ENCODE measurements around the gene PRR33.
A peak's percentile ranks its signal among the peaks of the same experiment; 100 is the strongest.

The PRR33 gene

DNA sequence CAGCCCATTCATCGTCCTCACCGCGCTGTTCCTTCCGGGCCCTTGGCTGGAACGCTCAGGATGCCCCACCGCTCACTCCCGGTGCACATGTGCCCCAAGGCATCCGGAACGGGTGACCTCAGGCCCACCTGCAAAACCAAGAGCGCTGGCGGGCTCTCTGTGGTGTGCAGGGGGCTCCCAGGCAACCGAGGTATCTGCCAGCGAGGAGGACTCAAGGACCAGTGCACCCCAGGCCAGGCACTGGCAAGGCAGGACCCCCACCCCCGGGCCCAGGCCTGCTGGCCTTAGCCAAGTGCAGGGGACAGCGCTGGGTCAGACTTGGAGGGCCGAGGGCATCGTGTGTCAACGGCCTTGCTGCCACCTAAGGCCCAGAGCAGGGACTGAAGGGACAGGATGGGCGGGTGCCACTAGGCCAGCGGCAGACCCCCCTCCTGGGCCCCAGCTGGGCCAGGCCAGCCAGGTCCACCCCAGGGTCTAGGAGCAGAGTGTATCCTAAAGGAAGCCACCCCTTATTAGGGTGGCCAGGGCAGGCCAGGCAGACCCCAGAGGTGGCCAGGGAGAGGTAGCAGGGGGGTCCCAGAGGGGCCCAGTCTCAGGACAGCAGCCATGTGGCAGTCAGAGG, 36.3 kb upstream of the PRR33 start:
- peak; percentile 40 for DNase-seq

GRCh38 chr11:1927026-1927847, 35.5 kb upstream of the PRR33 start:
- DNase-seq = peak; percentile 83

DNA sequence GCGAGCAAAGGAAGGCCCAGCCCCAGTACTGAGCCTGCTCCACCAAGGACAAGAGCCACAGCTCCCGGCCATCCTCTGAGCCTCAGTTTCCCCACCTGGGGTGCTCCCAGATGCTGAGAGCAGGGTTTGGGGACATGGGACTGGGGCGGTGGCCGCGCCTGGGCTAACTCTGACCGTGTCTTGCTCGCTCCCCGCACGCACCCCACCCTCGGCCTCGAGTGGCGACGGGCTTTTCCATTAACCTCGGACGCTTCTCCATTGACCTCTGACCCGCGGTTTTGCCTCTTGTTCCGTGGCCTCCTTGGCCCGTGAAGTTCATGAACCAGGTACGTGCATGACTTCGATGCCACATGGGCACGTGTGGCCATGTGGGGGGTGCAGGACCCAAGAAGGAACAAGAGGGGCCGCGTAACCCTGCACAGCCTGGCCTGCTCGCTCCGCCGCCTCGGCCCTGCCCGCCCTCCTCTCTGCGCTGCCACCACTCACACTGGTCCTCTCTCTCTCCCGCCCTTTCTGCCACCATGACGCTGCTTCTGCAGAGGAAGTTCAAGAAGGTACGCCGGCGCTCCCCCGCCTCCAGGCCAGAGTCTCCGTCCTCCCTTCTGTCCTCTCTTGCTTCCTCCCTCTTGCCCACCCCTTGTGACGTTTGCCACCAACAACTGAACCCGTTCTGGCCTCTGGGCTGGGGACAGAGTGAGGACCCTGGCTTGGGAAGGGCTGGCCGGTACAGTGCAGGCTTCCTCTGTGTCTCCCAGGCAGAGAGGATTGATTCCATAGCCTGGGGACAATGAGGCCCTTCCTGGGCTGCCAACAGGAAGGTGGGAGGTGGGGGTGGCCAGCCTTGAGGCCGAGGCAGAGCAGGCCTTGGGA, 34.7 kb upstream of the PRR33 start:
- peak; percentile 24 for DNase-seq

DNA sequence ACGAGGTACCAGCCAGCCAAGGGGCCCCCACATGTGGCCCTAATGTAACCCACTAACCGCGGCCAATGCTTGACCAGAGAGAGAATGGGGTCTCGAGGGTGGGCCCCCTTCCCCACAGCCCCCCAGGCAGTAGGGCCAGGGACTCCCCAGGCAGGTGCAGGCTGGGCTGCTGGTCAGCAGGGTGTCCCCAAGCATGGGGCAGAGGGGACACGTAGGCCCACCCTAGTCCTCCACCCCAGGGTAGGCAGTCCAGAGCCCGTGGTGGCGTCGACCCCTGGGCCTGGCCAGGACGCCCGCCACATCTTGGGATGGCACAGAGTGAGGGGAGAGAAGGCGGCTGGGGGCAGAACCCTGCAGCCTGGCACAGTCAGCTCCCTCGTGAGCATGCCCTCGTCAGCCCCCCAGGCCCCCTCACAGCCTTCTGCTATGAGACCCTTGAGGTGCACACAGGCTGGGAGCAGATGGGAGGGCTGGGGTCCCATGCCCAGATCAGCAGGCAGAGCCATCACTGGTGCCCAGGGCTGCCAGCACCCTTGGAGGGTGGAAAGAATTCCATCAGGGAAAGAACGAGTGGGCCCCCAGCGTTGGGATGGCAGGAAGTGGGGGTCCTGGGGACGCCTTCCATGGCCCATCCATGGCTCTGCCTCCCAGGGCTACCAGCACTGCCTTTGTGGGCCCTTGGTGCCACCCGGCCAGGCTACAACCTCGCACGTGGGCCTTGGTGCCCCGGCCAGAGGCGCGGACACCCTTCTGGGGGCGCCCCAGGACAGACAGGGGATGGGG, 33.9 kb upstream of the PRR33 start:
- peak; percentile 19 for DNase-seq

- peak; percentile 19 for DNase-seq
Observed at GRCh38 chr11:1924646-1925372, 33.1 kb upstream of the PRR33 start.

DNA sequence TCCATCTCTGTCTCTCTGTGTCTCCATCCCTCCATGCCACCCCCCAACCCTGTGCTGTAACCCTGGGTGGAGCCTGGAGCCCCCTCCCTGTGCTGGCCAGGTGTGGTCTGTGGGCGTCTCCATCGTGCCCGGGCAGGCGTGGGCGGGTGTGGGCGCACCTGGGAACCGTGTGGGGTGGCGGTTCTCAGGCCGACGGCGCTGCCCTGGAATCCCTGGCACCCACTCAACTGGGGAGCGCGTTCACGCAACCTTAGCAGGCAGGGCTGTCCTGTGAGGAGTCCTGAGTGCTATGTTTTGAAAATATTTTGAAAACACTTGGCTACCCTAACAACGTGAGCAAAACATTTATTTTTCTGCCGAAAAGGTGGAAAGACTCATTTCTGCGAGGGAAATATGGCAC, 32.5 kb upstream of the PRR33 start:
- peak; percentile 41 for DNase-seq

DNA sequence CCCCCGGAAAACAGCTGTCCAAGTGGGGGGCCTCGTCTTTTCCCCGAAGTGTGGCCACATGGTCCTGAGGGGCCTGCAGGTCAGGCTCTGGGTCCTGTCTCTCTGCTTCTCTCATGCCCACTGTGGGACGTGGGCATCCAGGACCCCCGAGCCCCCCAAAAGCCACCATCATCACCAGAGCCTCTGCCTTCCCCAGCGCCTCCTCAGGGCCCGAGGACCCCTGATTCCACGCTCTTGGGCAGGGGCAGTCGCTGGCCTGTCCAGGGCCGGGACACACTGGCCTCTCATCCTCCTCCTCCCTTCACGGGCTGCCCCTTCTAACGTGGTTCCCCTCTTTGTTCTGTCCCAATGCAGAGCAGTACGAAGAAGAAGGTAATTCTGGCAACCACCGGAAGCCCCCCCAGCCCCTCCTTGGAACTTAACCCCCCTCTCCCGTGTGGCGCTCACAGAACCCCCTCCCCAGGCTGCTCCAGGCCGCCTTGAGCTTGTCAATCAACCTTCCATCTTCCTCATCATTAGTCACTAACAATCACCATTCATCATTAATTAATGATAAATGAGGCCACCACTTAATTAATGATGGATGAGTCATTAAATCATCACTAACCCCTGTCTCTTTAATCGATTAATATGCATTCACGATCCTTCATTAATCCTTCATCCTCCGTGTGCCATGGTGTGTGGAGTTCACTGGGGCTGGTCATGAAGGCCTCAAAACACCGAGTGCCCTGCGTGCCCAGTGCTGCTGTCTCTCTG, 31.7 kb upstream of the PRR33 start:
- DNase-seq = peak; percentile 32

GRCh38 chr11:1922481-1923081, 30.9 kb upstream of the PRR33 start:
- peak; percentile 82 for DNase-seq

DNA sequence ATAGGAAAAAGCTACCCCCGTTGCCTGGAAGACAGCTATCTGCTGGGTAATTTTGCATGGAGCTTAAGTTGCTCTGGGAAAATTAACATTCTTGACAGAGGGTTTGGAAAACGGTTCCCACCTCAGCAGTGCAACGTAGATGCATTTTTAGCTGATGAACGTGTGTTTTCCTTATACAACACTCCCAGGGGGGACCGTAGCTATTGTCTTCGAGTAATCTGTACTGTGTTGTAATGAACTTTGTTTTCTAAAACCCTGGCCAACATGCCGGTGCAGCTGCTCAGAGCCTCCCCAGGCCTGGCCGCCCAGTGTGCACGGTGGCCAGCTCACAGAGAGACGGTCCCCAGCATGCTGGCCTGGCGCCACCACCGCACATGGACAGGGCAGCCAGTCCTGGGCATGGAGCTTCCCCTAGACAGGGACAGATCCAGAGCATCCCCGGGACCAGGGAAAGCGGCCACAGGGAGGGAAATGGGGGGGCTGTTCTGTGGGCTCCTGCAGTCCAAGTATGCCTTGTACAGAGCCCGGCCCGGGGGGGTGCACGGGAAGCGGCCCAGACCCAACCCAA, 30.0 kb upstream of the PRR33 start:
- DNase-seq = peak; percentile 92

DNA sequence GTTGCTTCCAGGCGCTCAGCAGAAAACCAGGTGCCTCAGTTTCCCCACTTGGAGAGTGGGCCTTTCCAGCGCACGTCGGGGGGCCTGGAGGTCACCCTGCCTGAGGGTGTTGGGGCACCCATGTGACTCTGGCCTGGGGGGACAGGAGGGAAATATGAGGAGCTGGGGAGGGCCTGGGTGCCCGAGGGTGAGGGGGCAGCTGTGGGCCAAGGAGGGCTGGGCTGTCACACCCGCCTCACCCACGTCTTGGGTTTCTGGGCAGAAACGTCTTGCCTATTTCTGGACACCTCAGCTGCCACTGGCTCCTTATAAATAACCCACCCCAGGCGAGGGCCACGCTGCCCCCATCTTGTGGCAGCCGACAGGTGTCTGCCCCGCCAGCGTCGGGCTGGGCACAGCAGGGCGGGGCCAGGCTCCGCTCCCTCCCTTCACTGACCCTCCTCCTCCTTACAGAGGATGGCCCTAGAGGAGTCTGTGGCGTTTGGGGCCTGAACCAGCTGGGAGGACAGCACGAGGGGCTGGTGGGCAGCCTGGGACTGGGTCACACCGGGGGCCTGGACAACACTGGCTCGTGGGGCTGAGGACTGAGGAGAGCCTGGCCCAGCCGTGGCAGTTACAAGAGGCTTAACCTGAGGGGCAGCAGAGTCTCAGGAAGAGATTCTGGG, 29.3 kb upstream of the PRR33 start:
- DNase-seq = no peak

DNA sequence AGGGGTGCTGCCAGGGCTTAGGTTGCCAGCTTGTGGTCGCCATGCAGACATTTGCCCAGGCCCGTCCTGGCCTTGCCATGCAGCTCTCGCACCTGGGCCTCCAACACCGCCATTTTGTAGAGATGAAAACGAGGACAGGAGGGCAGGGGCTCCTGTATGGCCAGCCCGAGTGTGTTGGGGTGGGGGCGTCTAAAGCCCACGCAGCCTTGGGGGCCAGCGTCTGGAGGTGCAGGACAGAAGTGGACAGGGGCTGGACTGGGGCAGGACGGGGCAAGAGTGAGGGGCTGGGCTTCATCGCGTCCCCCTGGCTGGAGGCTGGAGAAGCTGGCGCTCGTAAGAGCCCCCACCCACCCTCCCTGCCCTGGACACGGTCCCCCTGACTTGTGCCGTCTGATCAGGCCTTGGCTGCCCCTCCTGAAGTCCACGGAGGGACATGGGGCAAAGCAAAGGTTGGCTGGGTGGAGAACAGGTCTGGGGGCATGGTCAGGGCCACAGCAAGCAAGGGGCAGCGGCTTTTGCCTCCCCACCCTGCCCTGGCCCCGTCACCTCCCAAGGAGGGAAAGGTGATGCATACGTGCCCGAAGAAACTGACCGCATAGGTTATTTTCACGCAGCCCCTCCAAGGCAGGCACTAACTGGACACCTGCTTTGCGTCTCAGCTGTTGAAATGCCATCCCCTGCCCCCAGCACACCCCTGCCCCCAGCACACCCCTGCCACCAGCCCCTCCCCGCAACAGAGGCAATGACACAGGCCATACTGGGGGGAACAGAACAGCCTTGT, 28.6 kb upstream of the PRR33 start:
- DNase-seq = no peak

DNA sequence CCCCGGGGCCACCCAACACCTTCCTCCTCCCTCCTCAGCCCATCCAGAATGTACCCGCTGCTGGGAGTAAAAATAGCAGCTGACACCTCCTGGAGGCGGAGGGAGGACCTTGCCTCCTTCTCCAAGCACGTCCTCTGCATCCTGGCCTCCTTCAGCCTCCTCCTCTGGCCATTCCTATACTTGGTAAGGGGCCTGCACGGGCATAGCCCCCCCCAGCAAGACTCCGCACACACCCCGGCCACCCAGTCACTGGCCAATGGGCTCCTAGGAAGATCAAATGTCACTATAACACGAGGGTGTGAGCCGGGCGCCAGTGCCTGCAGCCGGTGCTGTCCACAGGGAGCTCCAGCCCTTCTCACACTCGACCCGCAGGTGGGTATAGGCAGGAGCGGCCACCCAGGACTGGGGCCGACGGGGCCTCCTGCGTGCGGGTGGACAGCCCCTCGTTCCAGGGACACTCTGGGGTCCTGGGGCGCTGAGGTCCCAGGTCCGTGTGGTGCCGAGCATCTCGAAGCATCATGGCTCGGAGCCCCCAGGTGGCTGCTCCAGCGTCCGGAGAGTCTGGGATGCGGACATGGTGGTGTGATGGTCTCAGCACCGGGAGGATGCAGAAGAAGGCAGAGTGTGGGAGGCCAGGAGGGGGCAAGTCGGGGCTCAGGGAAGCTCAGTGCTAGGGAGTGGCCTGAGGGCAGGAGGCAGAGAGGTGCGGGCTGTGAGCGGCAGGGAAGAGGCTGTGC, 27.9 kb upstream of the PRR33 start, which contains the start of gene TNNT3:
Gene TNNT3 (plus strand): TSS at position 313 of the 737 bp plus-strand sequence. CDS start 3,172 bp downstream, outside the sequence.
- peak; percentile 79 for DNase-seq

GRCh38 chr11:1918436-1919315, 27.0 kb upstream of the PRR33 start:
- peak; percentile 37 for DNase-seq

GRCh38 chr11:1917523-1918435, 26.1 kb upstream of the PRR33 start:
- DNase-seq = peak; percentile 51

GRCh38 chr11:1916986-1917522, 25.4 kb upstream of the PRR33 start:
- peak; percentile 59 for DNase-seq

Measured in femur (tissue), 1 donor.